TTC549 (cell line): ENCODE measurements around the gene FBXL17.

Experiments
- FAIRE-seq: peaks from 2 replicates; lab custom pipeline; 2012; peaks lifted over from hg19 to GRCh38; lab: Jason Lieb, UNC

FBXL17 gene

DNA sequence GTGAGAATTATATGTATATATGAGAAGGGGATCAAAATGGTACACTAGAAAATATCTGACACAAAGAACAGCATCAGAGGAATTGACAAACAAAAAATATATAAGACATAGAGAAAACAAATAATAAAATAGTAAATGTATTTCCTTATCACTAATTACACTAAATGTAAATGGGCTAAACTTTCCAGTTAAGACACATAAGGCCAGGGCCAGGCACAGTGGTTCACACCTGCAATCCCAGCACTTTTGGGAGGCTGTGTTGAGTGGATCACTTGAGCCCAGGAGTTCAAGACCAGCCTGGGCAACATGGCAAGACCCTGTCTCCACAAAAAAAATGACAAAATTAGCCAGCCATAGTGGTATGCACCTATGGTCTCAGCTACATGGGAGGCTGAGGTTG is 8.5 kb downstream of the FBXL17 start:
- FAIRE-seq, result no peak

- no peak for FAIRE-seq
These were observed 9.5 kb downstream of the FBXL17 start for GRCh38 chr5:108372369-108372768.

DNA sequence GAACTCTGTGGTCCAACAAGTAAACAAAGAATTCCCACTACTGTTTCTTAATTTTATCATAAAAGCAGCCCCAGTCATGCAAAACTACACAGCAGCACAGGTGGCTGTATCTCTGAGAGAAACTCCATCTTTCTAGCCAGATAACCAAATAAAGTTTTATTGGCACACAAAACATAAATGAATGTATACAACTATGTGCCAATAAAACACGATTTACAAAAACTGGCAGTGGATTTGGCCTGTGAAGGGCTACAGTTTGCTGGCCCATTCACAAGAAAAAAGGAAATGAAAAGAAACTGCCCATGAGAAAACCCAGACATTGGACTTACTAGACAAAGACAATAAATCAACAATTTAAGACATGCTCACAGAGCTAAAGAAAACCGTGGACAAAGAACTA is 10.6 kb downstream of the FBXL17 start:
- FAIRE-seq, result no peak

GRCh38 chr5:108369167-108369566 is 12.7 kb downstream of the FBXL17 start:
- FAIRE-seq, result no peak

DNA sequence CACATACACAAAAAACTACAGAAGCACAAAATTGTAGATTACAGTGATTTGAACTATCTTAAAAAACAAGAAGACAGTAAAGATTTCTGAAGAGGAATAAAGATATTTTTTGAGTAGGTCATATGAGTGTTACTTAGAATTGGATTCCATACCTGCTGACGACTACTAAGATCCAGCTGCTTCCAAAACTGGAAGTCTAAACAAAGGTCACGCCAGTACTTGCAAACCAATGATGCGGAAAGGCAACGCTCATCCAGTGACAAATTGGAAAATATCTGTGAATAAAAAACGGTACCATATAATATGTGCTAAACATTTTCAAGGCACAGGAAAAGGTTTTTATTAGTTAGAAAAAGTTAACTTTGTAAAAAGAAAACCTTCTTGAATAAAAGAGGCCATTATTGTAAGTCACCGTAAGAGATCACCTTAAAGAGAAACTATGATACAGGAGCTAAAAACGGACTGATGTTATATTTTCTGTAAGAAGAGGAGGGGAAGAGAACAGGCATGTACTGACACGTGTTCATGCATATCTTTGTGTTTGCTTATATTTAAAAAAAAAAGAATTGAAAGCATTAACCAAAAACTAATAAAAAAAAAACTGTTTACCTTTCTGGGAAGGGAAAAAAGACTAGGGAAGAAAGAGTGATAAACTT is 14.1 kb downstream of the FBXL17 start:
- no peak for FAIRE-seq

GRCh38 chr5:108366500-108366899 is 15.4 kb downstream of the FBXL17 start:
- FAIRE-seq, result no peak

- FAIRE-seq, result no peak
These were observed 20.1 kb downstream of the FBXL17 start for GRCh38 chr5:108361771-108362170.

GRCh38 chr5:108361239-108361638 is 20.7 kb downstream of the FBXL17 start:
- FAIRE-seq, result no peak

- FAIRE-seq, result no peak
These were observed 21.6 kb downstream of the FBXL17 start for GRCh38 chr5:108360280-108360679.

GRCh38 chr5:108356286-108356685 is 25.6 kb downstream of the FBXL17 start:
- no peak for FAIRE-seq

GRCh38 chr5:108353087-108353486 is 28.8 kb downstream of the FBXL17 start:
- FAIRE-seq, result no peak

GRCh38 chr5:108345541-108346171 is 36.2 kb downstream of the FBXL17 start:
- peak; percentile 93 for FAIRE-seq

GRCh38 chr5:108344103-108344822 is 37.6 kb downstream of the FBXL17 start:
- no peak for FAIRE-seq

- no peak for FAIRE-seq
These were observed 40.0 kb downstream of the FBXL17 start for GRCh38 chr5:108341866-108342265.

GRCh38 chr5:108340131-108340530 is 41.8 kb downstream of the FBXL17 start:
- FAIRE-seq, result no peak

DNA sequence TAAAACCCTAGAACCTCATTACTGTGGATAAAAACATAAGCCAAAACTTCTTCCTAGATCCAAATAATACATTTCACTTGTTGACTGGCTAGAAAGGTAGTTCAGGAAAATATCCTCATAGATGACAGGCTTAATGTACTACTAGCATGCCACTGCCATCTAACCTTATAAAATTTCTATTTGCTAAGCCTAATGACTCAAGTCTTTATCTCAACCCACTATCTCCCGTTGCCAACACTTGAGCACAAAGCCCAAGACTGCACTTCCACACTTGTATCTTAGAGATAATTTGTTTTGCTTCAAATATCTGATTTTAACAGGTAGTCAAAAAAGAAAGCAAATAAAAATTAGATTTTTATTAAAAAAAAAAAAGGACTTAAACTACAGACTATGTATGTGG is 42.7 kb downstream of the FBXL17 start:
- FAIRE-seq, result no peak

DNA sequence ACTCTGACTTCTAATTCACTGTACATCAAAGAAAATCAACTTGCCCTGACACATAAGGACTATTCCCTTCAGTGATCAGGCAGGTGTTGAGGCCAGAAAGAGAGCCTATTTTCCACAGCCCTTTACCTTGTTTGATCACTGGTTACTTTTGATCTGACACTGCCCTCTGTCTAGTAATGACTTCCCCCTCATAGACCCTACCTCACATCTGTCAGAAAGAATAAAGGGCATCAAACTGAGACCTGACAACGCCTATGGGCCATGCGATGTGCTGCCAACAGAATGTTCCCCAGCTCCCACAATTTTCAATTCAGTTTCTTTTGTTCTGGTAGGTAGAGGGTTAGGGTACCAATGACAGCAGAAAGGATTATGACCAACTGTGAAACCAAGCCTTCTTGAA is 47.7 kb downstream of the FBXL17 start:
- no peak for FAIRE-seq

- no peak for FAIRE-seq
These were observed 54.9 kb downstream of the FBXL17 start for GRCh38 chr5:108326982-108327381.

DNA sequence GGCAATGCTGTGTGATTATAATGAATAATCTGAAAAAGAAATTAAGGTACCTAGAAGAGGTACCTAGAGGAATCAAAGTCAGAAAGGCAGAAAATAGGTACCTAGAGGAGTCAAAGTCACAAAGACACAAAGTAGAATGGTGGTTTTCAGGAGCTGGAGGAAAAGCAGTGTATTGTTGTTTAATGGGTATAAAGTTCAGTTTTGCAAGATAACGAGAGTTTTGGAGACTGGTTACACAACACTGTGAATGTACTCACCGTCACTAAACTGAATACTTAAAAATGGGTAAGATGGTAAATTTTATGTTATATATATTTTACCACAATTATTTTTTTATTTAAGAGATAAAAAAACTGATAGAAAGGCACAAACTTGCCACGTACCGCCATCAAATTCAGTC is 57.0 kb downstream of the FBXL17 start:
- no peak for FAIRE-seq

- no peak for FAIRE-seq
These were observed 60.6 kb downstream of the FBXL17 start for GRCh38 chr5:108321341-108321740.

DNA sequence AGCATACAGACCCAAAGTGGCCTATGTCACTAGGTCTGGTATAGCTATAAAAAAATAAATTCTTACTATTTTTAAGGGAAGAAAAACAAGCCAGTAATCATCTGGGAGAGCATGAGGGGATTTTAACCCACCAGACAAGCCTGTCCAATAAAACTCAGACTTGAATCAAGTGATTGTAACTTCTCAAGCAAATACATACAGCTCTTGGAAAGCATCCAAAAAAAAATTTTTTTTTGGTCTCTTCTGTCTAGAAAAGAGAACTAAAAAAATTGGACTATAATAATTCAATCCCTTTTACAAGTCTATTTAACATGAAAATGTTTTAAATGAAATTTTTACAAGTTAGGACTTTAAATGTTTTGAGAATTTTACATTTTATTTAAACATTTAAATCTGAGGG is 61.7 kb downstream of the FBXL17 start:
- no peak for FAIRE-seq

GRCh38 chr5:108315829-108316228 is 66.1 kb downstream of the FBXL17 start:
- no peak for FAIRE-seq

DNA sequence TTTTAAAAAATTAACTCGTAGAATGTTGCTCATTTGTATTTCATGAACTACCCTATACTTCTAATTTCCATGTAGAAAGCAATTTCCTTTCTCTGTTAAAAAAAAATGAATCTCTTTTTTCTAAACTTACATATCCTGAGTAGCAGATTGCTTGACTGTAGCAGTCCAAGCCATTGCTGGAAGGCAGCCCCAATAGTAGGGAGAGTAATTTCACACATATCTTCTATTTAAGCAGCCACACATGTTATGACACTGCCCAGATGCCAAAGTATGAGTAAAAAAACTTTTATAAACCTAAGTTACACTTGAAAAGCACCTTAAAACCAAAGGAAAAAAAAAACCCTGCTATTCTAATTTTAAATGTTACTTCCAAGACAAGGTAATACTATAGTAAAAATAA is 69.6 kb downstream of the FBXL17 start:
- FAIRE-seq, result no peak

- no peak for FAIRE-seq
These were observed 70.2 kb downstream of the FBXL17 start for GRCh38 chr5:108311682-108312081.
